Mucosa of descending colon (tissue), 3 donors: ENCODE results near the gene RAB1A. TPM values are rescaled to one million over a fixed set of nuclear protein-coding genes. Genes with fewer than 3 reads are reported as not detected.
A peak's percentile ranks its signal among the peaks of the same experiment; 100 is the strongest.
"Not testable (repeated sequence)": the region's sequence is repeated elsewhere in the genome, so short reads cannot be mapped to it uniquely, and the experiment has no call there.

ENCODE experiments used
- ATAC-seq: fragments of 200-7000 bp; cut with Tn5 transposase; one replicate; pipeline ENCODE4 v1.9.1; 2020; ENCODE audit warnings: mild to moderate bottlenecking, moderate library complexity
- DNase-seq, 3 donors: peaks; one replicate each; pipeline ENCODE4 v3.0.0-alpha.2; 2020
- H3K36me3 ChIP-seq: fragments of 200-600 bp; one replicate; pipeline ENCODE4 v1.8.0; 2021; ENCODE audit warnings: low read depth, mild to moderate bottlenecking
- H3K4me1 ChIP-seq: fragments of 200-600 bp; one replicate; pipeline ENCODE4 v1.8.0; 2021; ENCODE audit warnings: low read depth, mild to moderate bottlenecking
- H3K4me3 ChIP-seq: fragments of 200-600 bp; one replicate; pipeline ENCODE4 v1.8.0; 2021; ENCODE audit warnings: mild to moderate bottlenecking
- H3K9me3 ChIP-seq: fragments of 200-600 bp; one replicate; pipeline ENCODE4 v1.8.0; 2021; ENCODE audit warnings: mild to moderate bottlenecking
- CTCF ChIP-seq: fragments of 200-600 bp; IDR thresholded peaks from one replicate; pipeline ENCODE4 v1.8.0; 2022; ENCODE audit warnings: antibody characterized with exemption, mild to moderate bottlenecking
- intact Hi-C, 2 donors: fragments of 100-400 bp; cut with DNase I in 1 of 2; cut with micrococcal nuclease in 1 of 2; formaldehyde crosslinking; loops; one replicate each; pipeline versions ENCODE4 v1.11.0 to v1.11.1; 2022; cut with DNase I, micrococcal nuclease
- total RNA-seq, 3 donors: library from RNA; stranded (reverse); fragmentation: NEBNext Ultra II Directional in 2 of 3; extraction: Animal tissue kit (Norgen Biotek cat#: 25700) in 2 of 3; gene quantifications; one replicate each; pipeline versions ENCODE4 v1.2.1 to v1.2.4, GENCODE V29; 2021 to 2023
- donor health status: DM: no; HTN: no; CAD: no; lungs with moderate emphysema.
- donor health status: DM: no; HTN: no; CAD: no.
- donor health status: DM: no; HTN: yes; CAD: no.

Gene RAB1A
- total RNA-seq, 3 donors from 2014 or later: 144 to 165 (median 151) TPM

GRCh38 chr2:65158557-65158956, 28.7 kb upstream of the RAB1A start:
- intact Hi-C loops: no loop called here
- Histone ChIP-seq H3K4me3 (no peak overlapping the region), H3K36me3 (no peaks in the 10 kb centered on the region), H3K4me1 (peaks cover 18% of the 10 kb centered on the region), H3K9me3 (no peaks in the 10 kb centered on the region)
- no peak for TF ChIP-seq CTCF
- peak; percentile 56 for ATAC-seq
- no peak for DNase-seq

GRCh38 chr2:65157856-65158255, 27.9 kb upstream of the RAB1A start:
- ATAC-seq, DNase-seq, intact Hi-C loops, H3K9me3 ChIP-seq, H3K4me3 ChIP-seq, H3K36me3 ChIP-seq: not testable (repeated sequence)
- peaks cover 12% of the 10 kb centered on the region for H3K4me1 ChIP-seq

- Histone ChIP-seq H3K9me3 (no peaks in the 10 kb centered on the region), H3K36me3 (no peaks in the 10 kb centered on the region), H3K4me1 (peaks cover under 1% of the 10 kb centered on the region), H3K4me3 (no peak overlapping the region)
- TF ChIP-seq CTCF: no peak
- DNase-seq (no peak), ATAC-seq (no peak)
- intact Hi-C loops: no loop called here
These were observed 26.1 kb upstream of the RAB1A start for GRCh38 chr2:65156041-65156440.

GRCh38 chr2:65153515-65153914, 23.6 kb upstream of the RAB1A start:
- intact Hi-C loops: no loop called here
- no peaks in the 10 kb centered on the region for H3K9me3 ChIP-seq
- no peak for TF ChIP-seq CTCF
- H3K4me3 ChIP-seq: no peak overlapping the region
- DNase-seq (no peak), ATAC-seq (no peak)
- no peaks in the 10 kb centered on the region for H3K36me3 ChIP-seq
- no peaks in the 10 kb centered on the region for H3K4me1 ChIP-seq

- ATAC-seq (no peak), DNase-seq (no peak)
- H3K36me3 ChIP-seq: no peaks in the 10 kb centered on the region
- no peaks in the 10 kb centered on the region for H3K9me3 ChIP-seq
- peaks cover 5% of the 10 kb centered on the region for H3K4me1 ChIP-seq
- no peak overlapping the region for H3K4me3 ChIP-seq
- TF ChIP-seq CTCF: no peak
- intact Hi-C loops: no loop called here
These were observed 16.2 kb upstream of the RAB1A start for GRCh38 chr2:65146078-65146477.

GRCh38 chr2:65144571-65144970, 14.7 kb upstream of the RAB1A start:
- Histone ChIP-seq H3K4me1 (peaks cover 5% of the 10 kb centered on the region), H3K36me3 (no peaks in the 10 kb centered on the region), H3K4me3 (no peak overlapping the region), H3K9me3 (no peaks in the 10 kb centered on the region)
- no peak for TF ChIP-seq CTCF
- intact Hi-C loops: no loop called here
- no peak for DNase-seq
- ATAC-seq: no peak
